Muscle of arm (tissue), 12 donors: Measurements from ENCODE around the gene ACKR4. TPM values are rescaled to one million over a fixed set of nuclear protein-coding genes. Genes with fewer than 3 reads are reported as not detected.
"Not testable (repeated sequence)": the region's sequence is repeated elsewhere in the genome, so short reads cannot be mapped to it uniquely, and the experiment has no call there.

Source experiments
- DNase-seq: peaks from one replicate; pipeline ENCODE4 v3.0.0-alpha.2; 2013
- polyA plus RNA-seq, 12 donors: library from polyadenylated mRNA; unstranded; fragments of 120-200 nt; gene quantifications; one replicate each; pipeline ENCODE4 v1.2.1, GENCODE V29; 2013; ENCODE audit not compliant: insufficient read length in 12 of 12

Gene ACKR4
- polyA plus RNA-seq, 12 donors: 0.60 to 22.4 (median 1.3) TPM; not detected in 2

GRCh38 chr3:132637590-132637989 lies 40.5 kb downstream of the ACKR4 start:
- no peak for DNase-seq

GRCh38 chr3:132638706-132639105 lies 41.6 kb downstream of the ACKR4 start:
- DNase-seq: no peak

- DNase-seq: not testable (repeated sequence)
Observed at GRCh38 chr3:132641427-132641826, 44.4 kb downstream of the ACKR4 start.

- DNase-seq: peak; percentile 58
Observed at GRCh38 chr3:132641837-132642538, 44.9 kb downstream of the ACKR4 start.

- DNase-seq: no peak
Observed at GRCh38 chr3:132642539-132642847, 45.4 kb downstream of the ACKR4 start.

- DNase-seq: no peak
Observed at GRCh38 chr3:132643366-132643765, 46.3 kb downstream of the ACKR4 start.

GRCh38 chr3:132645058-132645457 lies 48.0 kb downstream of the ACKR4 start:
- no peak for DNase-seq

- no peak for DNase-seq
Observed at GRCh38 chr3:132650153-132650552, 53.1 kb downstream of the ACKR4 start.

Other genes starting within 250 kb of the ACKR4 start
- 10 to 100 TPM in 11 of 12 donors, not detected in 1; 27.6 to 42.8 (median 37.8) TPM for gene DNAJC13, start 179.8 kb upstream of the ACKR4 start, polyA plus RNA-seq
- gene ACAD11, start 62.5 kb downstream of the ACKR4 start, polyA plus RNA-seq: 10 to 100 TPM in 8 of 12 donors, 1 to 10 TPM in 3, not detected in 1; 8.2 to 43.0 (median 13.3) TPM
- 10 to 100 TPM in 11 of 12 donors, not detected in 1; 21.3 to 49.0 (median 38.5) TPM for gene UBA5, start 63.1 kb downstream of the ACKR4 start, polyA plus RNA-seq
- gene NPHP3, start 125.1 kb downstream of the ACKR4 start, polyA plus RNA-seq: 10 to 100 TPM in 11 of 12 donors, not detected in 1; 24.7 to 67.3 (median 37.7) TPM